IPS-18a (cell line): ENCODE measurements around the gene SIPA1L2.
"Not testable (repeated sequence)": the region's sequence is repeated elsewhere in the genome, so short reads cannot be mapped to it uniquely, and the experiment has no call there.

ENCODE experiments used
- H3K27ac ChIP-seq: one replicate; pipeline ENCODE4 v1.5.1; 2013; ENCODE audit warnings: low read length
- H3K27me3 ChIP-seq: one replicate; pipeline ENCODE4 v1.6.1; 2013; ENCODE audit warnings: mild to moderate bottlenecking, low read length; ENCODE audit not compliant: control insufficient read depth, insufficient read depth
- H3K36me3 ChIP-seq: one replicate; pipeline ENCODE4 v1.6.1; 2013; ENCODE audit warnings: low read depth, low read length; ENCODE audit not compliant: control insufficient read depth
- H3K4me1 ChIP-seq: one replicate; pipeline ENCODE4 v1.6.1; 2013; ENCODE audit warnings: low read depth, low read length; ENCODE audit not compliant: control insufficient read depth
- H3K4me3 ChIP-seq: one replicate; pipeline ENCODE4 v1.5.1; 2013; ENCODE audit warnings: low read length
- H3K9ac ChIP-seq: one replicate; pipeline ENCODE4 v1.6.1; 2013; ENCODE audit warnings: mild to moderate bottlenecking, low read length, moderate library complexity
- H3K9me3 ChIP-seq: one replicate; pipeline ENCODE4 v1.6.1; 2013; ENCODE audit warnings: low read depth, low read length; ENCODE audit not compliant: control insufficient read depth

Gene SIPA1L2

DNA sequence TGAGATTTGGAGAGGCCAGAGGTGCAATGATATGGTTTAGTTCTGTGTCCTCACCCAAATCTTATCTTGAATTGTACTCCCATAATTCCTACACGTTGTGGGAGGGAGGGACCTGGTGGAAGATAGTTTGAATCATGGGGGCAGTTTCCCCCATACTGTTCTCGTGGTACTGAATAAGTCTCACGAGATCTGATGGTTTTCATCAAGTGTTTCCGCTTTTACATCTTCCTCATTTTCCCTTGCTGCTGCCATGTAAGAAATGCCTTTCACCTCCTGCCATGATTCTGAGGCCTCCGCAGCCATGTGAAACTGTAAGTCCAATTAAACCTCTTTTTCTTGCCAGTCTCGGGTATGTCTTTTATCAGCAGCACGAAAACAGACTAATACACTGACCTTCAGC, 17.1 kb downstream of the SIPA1L2 start:
- H3K27me3 ChIP-seq, H3K36me3 ChIP-seq, H3K4me3 ChIP-seq, H3K27ac ChIP-seq, H3K9ac ChIP-seq, H3K9me3 ChIP-seq: not testable (repeated sequence)
- peaks cover 19% of the 10 kb centered on the region for H3K4me1 ChIP-seq

DNA sequence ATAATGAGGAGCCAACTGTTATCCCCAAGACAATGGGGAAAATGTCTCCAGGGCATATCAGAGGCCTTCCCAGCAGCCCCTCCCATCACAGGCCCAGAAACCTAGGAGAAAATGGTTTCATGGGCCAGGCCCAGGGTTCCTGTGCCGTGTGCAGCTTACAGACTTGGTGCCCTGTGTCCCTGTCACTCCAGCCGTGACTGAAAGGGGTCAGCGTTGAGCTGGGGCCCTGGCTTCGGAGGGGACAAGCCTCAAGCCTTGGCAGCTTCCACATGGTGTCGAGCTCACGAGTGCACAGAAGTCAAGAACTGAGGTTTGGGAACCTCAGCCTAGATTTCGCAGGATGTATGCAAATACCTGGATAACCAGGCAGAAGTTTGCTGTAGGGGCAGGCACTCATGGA, 18.1 kb downstream of the SIPA1L2 start:
- H3K27ac ChIP-seq, result no peak overlapping the region
- no peak overlapping the region for H3K4me3 ChIP-seq
- no peaks in the 10 kb centered on the region for H3K36me3 ChIP-seq
- H3K27me3 ChIP-seq, result no peaks in the 10 kb centered on the region
- peaks cover 10% of the 10 kb centered on the region for H3K4me1 ChIP-seq
- H3K9ac ChIP-seq, result no peak overlapping the region
- no peaks in the 10 kb centered on the region for H3K9me3 ChIP-seq

DNA sequence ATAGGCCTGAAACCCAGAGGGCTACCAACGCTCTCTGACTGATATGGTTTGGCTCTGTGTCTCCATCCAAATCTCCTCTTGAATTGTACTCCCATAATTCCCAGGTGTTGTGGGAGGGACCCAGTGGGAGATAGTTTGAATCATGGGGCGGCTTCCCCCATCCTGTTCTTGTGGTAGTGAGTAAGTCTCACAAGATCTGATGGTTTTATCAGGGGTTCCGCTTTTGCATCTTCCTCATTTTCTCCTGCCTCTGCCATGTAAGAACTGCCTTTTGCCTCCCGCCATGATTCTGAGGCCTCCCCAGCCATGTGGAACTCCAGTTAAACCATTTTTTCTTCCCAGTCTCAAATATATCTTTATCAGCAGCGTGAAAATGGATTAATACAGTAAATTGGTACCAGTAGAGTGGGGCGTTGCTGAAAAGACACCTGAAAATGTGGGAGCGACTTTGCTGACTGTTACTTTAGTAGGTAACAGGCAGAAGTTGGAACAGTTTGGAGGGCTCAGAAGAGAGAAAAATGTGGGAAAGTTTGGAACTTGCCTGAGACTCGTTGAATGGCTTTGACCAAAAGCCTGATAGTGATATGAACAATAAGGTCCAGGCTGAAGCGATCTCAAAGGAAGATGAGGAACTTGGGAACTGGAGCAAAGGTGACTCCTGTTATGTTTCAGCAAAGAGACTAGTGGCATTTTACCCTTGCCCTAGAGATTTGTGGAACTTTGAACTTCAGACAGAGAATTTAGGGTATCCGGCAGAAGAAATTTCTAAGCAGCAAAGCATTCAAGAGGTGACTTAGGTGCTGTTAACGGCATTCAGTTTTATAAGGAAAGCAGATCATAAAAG, 18.8 kb downstream of the SIPA1L2 start:
- not testable (repeated sequence) for H3K4me3 ChIP-seq, H3K27me3 ChIP-seq, H3K27ac ChIP-seq, H3K9ac ChIP-seq, H3K4me1 ChIP-seq, H3K9me3 ChIP-seq, H3K36me3 ChIP-seq

DNA sequence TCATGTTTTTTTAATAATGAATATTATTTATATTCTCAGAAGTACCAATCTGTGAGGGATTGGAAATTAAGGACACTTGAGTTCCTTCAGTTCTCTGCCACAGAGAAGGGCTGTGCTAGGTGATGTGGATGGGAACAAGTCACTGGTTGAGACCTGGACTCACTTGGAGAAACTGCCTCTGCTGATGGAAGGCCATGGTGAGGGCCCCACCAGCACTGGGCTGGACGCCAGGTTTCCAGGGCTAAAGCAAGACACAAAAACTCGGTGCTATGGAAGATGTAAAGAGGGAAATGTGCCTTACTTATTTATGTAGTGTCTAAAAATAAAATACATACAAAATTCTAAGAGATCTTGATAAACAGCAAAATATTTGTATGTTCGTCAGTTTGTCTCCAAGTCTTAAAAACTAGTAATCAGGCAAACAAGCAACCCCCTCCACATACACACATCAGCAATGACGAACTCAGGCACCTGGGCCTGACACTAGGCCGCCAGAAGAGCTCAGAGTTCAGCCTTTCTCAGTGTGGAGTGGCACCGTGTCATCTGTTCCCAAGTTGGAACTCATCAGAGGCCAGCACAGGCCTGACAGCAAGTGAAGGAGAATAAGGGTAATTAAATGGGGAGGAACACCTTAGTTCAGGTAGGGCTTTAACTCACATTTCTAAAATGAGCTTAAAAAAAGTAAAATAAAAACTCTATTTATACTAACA, 19.6 kb downstream of the SIPA1L2 start:
- Histone ChIP-seq H3K9ac (no peak overlapping the region), H3K9me3 (no peaks in the 10 kb centered on the region), H3K27ac (no peak overlapping the region), H3K27me3 (no peaks in the 10 kb centered on the region), H3K36me3 (no peaks in the 10 kb centered on the region), H3K4me1 (no peaks in the 10 kb centered on the region), H3K4me3 (no peak overlapping the region)

DNA sequence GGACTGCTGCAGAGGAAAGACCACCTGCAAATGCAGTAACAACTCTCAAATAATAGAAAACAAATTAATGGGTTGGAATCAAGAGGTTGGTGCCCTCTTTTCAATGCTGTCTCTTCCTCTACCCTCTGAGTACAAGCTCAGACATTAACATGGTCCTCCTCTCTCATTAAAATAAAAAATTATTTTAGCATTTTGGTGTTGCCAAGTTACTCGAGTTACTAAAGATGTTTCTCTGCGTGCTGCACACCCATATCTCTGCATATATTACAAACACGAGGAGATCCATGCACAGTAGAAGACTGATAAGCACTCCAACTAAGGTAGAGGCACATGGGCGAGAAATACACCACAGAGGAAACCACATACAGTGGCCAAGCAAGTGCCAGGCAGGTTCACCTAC, 21.5 kb downstream of the SIPA1L2 start:
- Histone ChIP-seq H3K36me3 (no peaks in the 10 kb centered on the region), H3K27ac (no peak overlapping the region), H3K4me3 (no peak overlapping the region), H3K9me3 (no peaks in the 10 kb centered on the region), H3K9ac (no peak overlapping the region), H3K4me1 (no peaks in the 10 kb centered on the region), H3K27me3 (no peaks in the 10 kb centered on the region)

DNA sequence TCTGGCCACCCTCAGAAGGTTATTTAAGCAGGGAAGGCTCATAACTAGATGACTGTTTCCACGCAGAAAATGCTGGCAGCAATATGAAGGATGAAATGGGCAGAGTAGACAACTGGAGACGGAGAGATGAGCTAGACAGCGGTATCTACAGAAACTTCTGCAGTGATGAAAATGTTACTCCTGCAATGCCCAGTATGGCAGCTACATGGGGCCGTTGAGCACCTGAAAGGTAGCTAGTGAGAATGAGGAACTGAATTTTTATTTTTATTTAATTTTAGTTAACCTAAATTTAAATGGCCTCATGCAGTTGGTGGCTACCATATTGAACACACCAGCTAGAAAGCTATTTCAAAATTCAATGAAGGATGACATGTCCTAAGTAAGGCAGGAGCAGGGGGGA, 27.3 kb downstream of the SIPA1L2 start:
- Histone ChIP-seq H3K36me3 (no peaks in the 10 kb centered on the region), H3K9me3 (no peaks in the 10 kb centered on the region), H3K4me1 (no peaks in the 10 kb centered on the region), H3K27me3 (no peaks in the 10 kb centered on the region), H3K9ac (no peak overlapping the region), H3K27ac (no peak overlapping the region), H3K4me3 (no peak overlapping the region)

DNA sequence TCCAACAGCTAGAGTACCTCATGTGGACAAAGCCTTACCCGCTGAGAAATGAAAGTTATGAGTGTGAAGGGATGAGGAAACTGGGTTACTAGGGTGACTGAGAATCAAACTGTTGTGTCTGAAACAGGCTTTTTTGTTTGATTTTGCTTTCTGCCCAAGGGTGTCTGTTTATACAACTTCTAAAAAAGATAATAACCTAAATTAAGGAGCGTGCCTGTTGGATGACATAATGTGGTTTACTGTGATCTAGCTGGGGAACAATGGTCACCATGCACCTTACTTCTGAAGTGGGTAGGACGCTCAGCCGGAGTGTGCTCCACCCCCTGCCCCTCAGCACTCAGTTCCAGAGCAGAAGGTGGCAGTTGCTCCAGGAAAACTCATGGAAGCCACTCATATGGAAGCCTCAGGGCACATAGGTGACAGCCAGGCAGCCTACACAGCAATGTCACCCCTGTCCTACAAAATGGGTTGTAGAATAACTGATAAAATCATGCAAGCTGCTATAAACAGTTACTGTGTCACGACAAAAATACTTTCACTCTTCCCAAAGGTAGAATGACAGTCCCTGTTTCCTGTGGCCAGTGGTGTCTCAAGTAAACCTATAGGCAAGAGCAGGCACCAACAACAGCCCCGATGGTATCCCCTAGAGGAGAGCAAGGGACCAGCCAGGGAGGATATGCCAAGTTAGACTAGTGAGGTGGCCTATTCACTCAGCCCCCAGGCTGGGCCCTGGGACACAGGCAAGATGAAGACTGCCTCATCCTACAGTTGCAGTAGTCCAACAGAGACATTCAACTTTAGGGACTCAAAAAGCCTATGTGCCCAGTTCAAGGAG, 29.3 kb downstream of the SIPA1L2 start:
- Histone ChIP-seq H3K36me3 (no peaks in the 10 kb centered on the region), H3K27me3 (no peaks in the 10 kb centered on the region), H3K4me1 (no peaks in the 10 kb centered on the region), H3K4me3 (no peak overlapping the region), H3K27ac (no peak overlapping the region), H3K9ac (no peak overlapping the region), H3K9me3 (no peaks in the 10 kb centered on the region)

DNA sequence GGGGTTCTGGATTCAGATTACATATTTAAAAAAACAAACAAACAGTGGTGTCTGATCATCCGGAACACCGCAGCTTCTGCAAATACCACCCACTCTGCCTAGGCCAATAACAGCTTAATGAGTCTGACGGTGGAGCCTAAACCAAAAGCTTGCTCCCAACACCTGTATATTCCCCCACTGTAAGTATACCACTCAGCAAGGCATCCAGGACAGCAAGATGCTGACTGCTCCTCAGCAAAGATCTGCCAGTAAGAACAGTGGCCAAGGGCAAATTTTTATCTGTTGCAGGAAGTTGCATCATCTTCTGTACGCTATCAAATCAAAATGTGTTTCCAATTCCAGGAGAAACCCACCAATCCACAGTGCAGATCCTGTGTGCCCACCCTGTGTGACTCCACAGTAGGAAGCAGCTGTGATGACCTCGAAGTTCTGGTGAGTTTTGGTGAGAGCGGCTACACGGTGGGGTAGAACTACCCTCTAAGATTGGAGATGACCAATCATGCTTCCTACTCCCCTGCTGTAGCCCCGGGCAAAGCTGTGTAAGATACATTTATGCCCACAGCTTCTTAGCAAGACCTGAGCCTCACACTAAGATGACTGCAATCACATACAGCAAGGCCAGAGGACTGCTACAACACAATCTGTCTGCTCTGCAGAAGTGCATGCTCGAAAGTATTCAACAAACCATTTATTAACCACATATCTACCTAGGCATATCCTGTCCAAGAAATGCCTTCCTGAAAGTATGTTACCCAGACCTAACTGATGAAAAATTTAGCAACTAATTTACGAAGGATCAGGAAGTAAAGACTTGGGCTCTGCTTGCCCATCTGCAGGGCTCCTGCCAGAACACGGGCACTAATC, 30.5 kb downstream of the SIPA1L2 start:
- Histone ChIP-seq H3K36me3 (no peaks in the 10 kb centered on the region), H3K27me3 (no peaks in the 10 kb centered on the region), H3K9me3 (no peaks in the 10 kb centered on the region), H3K4me3 (no peak overlapping the region), H3K9ac (no peak overlapping the region), H3K27ac (no peak overlapping the region), H3K4me1 (no peaks in the 10 kb centered on the region)

DNA sequence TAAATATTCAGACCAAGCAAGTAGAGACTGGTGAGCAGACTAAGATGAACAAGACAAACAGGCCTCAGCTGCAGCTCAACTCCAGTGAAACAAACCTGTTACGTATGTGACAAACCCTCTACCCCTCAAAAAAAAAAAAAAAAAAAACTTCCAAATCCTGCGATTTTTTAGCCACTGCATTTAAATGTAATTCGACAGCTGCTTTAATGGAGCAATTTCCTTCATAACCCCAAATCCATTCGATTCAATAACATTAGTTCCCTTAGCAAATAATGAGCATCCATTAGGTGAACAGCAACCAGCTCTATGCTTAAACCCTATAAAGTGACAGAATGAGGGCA, 31.1 kb downstream of the SIPA1L2 start:
- H3K4me1 ChIP-seq, result no peaks in the 10 kb centered on the region
- H3K9me3 ChIP-seq, result no peaks in the 10 kb centered on the region
- no peak overlapping the region for H3K9ac ChIP-seq
- no peak overlapping the region for H3K4me3 ChIP-seq
- no peaks in the 10 kb centered on the region for H3K36me3 ChIP-seq
- H3K27me3 ChIP-seq, result no peaks in the 10 kb centered on the region
- no peak overlapping the region for H3K27ac ChIP-seq

DNA sequence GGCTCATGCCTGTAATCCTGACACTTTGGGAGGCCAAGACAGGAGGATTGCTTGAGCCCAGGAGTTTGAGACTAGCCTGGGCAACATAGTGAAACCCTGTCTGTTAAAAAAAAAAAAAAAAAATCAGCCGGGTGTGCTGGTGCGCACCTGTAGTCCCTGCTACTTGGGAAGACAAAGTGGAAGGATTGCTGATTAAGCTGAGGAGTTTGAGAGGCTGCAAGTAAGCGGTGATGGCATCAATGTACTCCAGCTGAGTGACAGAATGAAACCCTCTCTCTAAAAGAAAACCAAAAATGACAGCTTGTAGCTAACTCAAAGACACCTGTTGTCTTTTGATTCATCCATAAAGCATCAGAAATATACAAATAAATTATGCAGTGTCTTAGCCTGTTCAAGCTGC, 31.8 kb downstream of the SIPA1L2 start:
- H3K27me3 ChIP-seq, result no peaks in the 10 kb centered on the region
- no peak overlapping the region for H3K27ac ChIP-seq
- no peak overlapping the region for H3K4me3 ChIP-seq
- no peak overlapping the region for H3K9ac ChIP-seq
- no peaks in the 10 kb centered on the region for H3K36me3 ChIP-seq
- H3K9me3 ChIP-seq, result no peaks in the 10 kb centered on the region
- H3K4me1 ChIP-seq, result no peaks in the 10 kb centered on the region

DNA sequence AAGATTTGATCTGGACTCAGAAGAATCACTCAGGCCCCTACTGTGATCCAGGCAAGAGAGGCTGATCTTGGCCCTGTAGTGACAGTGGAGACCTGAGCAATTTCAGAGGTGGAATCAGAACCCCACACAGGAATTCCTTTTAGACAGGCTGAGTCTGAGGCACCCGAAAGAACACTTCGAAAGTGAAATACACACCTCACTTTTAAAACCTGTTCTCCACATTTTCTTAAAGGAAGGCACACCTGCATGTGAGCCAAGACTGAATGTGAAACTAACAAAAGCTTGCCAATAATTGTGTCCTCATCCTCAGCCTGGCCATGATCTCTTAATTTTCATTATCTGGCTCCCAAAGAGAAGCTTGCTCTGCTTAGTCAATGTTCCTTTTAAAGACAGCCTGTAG, 32.2 kb downstream of the SIPA1L2 start:
- Histone ChIP-seq H3K36me3 (no peaks in the 10 kb centered on the region), H3K9me3 (no peaks in the 10 kb centered on the region), H3K27ac (no peak overlapping the region), H3K9ac (no peak overlapping the region), H3K27me3 (no peaks in the 10 kb centered on the region), H3K4me1 (no peaks in the 10 kb centered on the region), H3K4me3 (no peak overlapping the region)
